Left lung (tissue), 10 donors: ENCODE data around the gene LRMDA. TPM values are rescaled to one million over a fixed set of nuclear protein-coding genes. Genes with fewer than 3 reads are reported as not detected.

Source experiments
- ATAC-seq: fragments of 200-7000 bp; cut with Tn5 transposase; one replicate; pipeline ENCODE4 v1.9.1; 2020; ENCODE audit warnings: moderate library complexity
- DNase-seq, 4 donors: peaks; one replicate each; pipeline ENCODE4 v3.0.0-alpha.2; 2013 to 2020
- H3K27ac ChIP-seq, 2 donors: fragments of 200-600 bp; sonication (generic) in 1 of 2; one replicate each; pipeline versions ENCODE4 v1.5.0 to v1.8.0; 2020 to 2021
- H3K27me3 ChIP-seq, 2 donors: fragments of 200-600 bp; sonication (generic) in 1 of 2; one replicate each; pipeline versions ENCODE4 v1.5.0 to v1.8.0; 2020 to 2021
- H3K36me3 ChIP-seq, 2 donors: fragments of 200-600 bp; sonication (generic) in 1 of 2; one replicate each; pipeline versions ENCODE4 v1.5.0 to v1.8.0; 2020 to 2021
- H3K4me1 ChIP-seq, 2 donors: fragments of 200-600 bp; one replicate each; pipeline ENCODE4 v1.8.0; 2021
- H3K4me3 ChIP-seq, 2 donors: fragments of 200-600 bp; sonication (generic) in 1 of 2; one replicate each; pipeline versions ENCODE4 v1.5.0 to v1.8.0; 2020 to 2021; ENCODE audit warnings: mild to moderate bottlenecking in 1 of 2
- H3K9me3 ChIP-seq, 2 donors: fragments of 200-600 bp; sonication (generic) in 1 of 2; one replicate each; pipeline versions ENCODE4 v1.5.0 to v1.8.0; 2020 to 2021
- CTCF ChIP-seq, 2 donors: fragments of 200-600 bp; sonication (generic) in 1 of 2; IDR thresholded peaks; one replicate each; pipeline versions ENCODE4 v1.5.0 to v1.8.0; 2021; ENCODE audit warnings: antibody characterized with exemption in 2 of 2
- intact Hi-C, 2 donors: fragments of 100-400 bp; cut with DNase I; formaldehyde crosslinking; loops; one replicate each; pipeline versions ENCODE4 v1.11.2 to v1.14.2; 2022
- polyA plus RNA-seq, 6 donors: library from polyadenylated mRNA; unstranded; fragments of 120-200 nt; gene quantifications; one replicate each; pipeline ENCODE4 v1.2.1, GENCODE V29; 2013; ENCODE audit not compliant: insufficient read length in 6 of 6
- total RNA-seq, 2 donors: library from RNA; stranded (reverse); fragmentation: NEBNext Ultra II Directional; extraction: Animal tissue kit (Norgen Biotek cat#: 25700); gene quantifications; one replicate each; pipeline ENCODE4 v1.2.1, GENCODE V29; 2021
- donor health status: DM: no; HTN: yes; CAD: no.
- donor health status: DM: no; HTN: no; CAD: no.

Gene LRMDA
- total and polyA plus RNA-seq, 8 donors: 13.9 to 23.6 (median 18.7) TPM

GRCh38 chr10:76150139-76150875 lies 718.9 kb downstream of the LRMDA start:
- H3K27me3 ChIP-seq: no peaks in the 10 kb centered on the region
- peak; percentile 91 for ATAC-seq
- H3K36me3 ChIP-seq: no peaks in the 10 kb centered on the region
- peaks cover 0 to 13% of the 10 kb centered on the region in 2 donors for H3K4me1 ChIP-seq
- TF ChIP-seq CTCF (IDR thresholded peaks at IDR 0.05): no peak
- intact Hi-C loops: no loop called here
- H3K4me3 ChIP-seq: no peak overlapping the region
- peak overlapping the region; percentile 15 to 58 for H3K27ac ChIP-seq
- DNase-seq: peak in 2 of 4 donors; percentile 39 to 75
- H3K9me3 ChIP-seq: peaks cover 0 to 2% of the 10 kb centered on the region in 2 donors

- ATAC-seq (peak; percentile 62), DNase-seq (peak in 1 of 4 donors; percentile 52)
- Histone ChIP-seq H3K4me3 (no peak overlapping the region), H3K36me3 (no peaks in the 10 kb centered on the region), H3K4me1 (peaks cover 0 to 13% of the 10 kb centered on the region in 2 donors), H3K27ac (peak overlapping the region; percentile 15 to 58), H3K9me3 (peaks cover 0 to 2% of the 10 kb centered on the region in 2 donors), H3K27me3 (no peaks in the 10 kb centered on the region)
- intact Hi-C loops: no loop called here
- TF ChIP-seq CTCF (IDR thresholded peaks at IDR 0.05): no peak
Measured at GRCh38 chr10:76150876-76151288, 719.5 kb downstream of the LRMDA start.

GRCh38 chr10:76152186-76152585 lies 720.8 kb downstream of the LRMDA start:
- Histone ChIP-seq H3K27ac (no peak overlapping the region), H3K4me3 (no peak overlapping the region), H3K4me1 (peaks cover 0 to 13% of the 10 kb centered on the region in 2 donors), H3K27me3 (no peaks in the 10 kb centered on the region), H3K9me3 (peaks cover 0 to 2% of the 10 kb centered on the region in 2 donors), H3K36me3 (no peaks in the 10 kb centered on the region)
- TF ChIP-seq CTCF (IDR thresholded peaks at IDR 0.05): no peak
- ATAC-seq (no peak), DNase-seq (no peak)
- intact Hi-C loops: no loop called here

GRCh38 chr10:76155961-76156360 lies 724.5 kb downstream of the LRMDA start:
- intact Hi-C loops: no loop called here
- H3K4me1 ChIP-seq: peaks cover 0 to 3% of the 10 kb centered on the region in 2 donors
- DNase-seq (no peak), ATAC-seq (no peak)
- H3K27me3 ChIP-seq: no peaks in the 10 kb centered on the region
- no peaks in the 10 kb centered on the region for H3K36me3 ChIP-seq
- no peak for TF ChIP-seq CTCF (IDR thresholded peaks at IDR 0.05)
- H3K9me3 ChIP-seq: peaks cover 0 to 2% of the 10 kb centered on the region in 2 donors
- H3K27ac ChIP-seq: no peak overlapping the region
- H3K4me3 ChIP-seq: no peak overlapping the region

GRCh38 chr10:76160446-76161300 lies 729.2 kb downstream of the LRMDA start:
- no peak overlapping the region for H3K4me3 ChIP-seq
- no peaks in the 10 kb centered on the region for H3K4me1 ChIP-seq
- TF ChIP-seq CTCF (IDR thresholded peaks at IDR 0.05): no peak
- intact Hi-C loops: no loop called here
- DNase-seq (no peak), ATAC-seq (no peak)
- H3K27ac ChIP-seq: no peak overlapping the region
- no peaks in the 10 kb centered on the region for H3K27me3 ChIP-seq
- H3K9me3 ChIP-seq: peaks cover 0 to 5% of the 10 kb centered on the region in 2 donors
- H3K36me3 ChIP-seq: no peaks in the 10 kb centered on the region
